GM23248 (cell line): Measurements from ENCODE around the gene DDX10. TPM values are rescaled to one million over a fixed set of nuclear protein-coding genes. Genes with fewer than 3 reads are reported as not detected.

Experiments
- DNase-seq: peaks from one replicate; pipeline ENCODE4 v3.0.0-alpha.2; 2015
- H2AFZ ChIP-seq: fragments of 200-600 bp; sonication (generic); 2 replicates; pipeline ENCODE4 v1.6.1; 2016; ENCODE audit warnings: antibody characterized with exemption
- H3F3A ChIP-seq: fragments of 200-600 bp; sonication (generic); 2 replicates; pipeline ENCODE4 v1.6.1; 2016; ENCODE audit warnings: mild to moderate bottlenecking, antibody characterized with exemption, mixed run types; ENCODE audit not compliant: insufficient read depth
- H3K27ac ChIP-seq: fragments of 200-600 bp; sonication (generic); 2 replicates; pipeline ENCODE4 v1.5.1; 2016; ENCODE audit warnings: mild to moderate bottlenecking
- H3K27me3 ChIP-seq: fragments of 200-600 bp; sonication (generic); replicated peaks from 2 replicates; pipeline ENCODE4 v1.6.1; 2016; ENCODE audit warnings: mild to moderate bottlenecking; ENCODE audit not compliant: insufficient read depth
- H3K36me3 ChIP-seq: fragments of 200-600 bp; sonication (generic); 2 replicates; pipeline ENCODE4 v1.6.1; 2016; ENCODE audit warnings: low read depth, mild to moderate bottlenecking
- H3K4me1 ChIP-seq: fragments of 200-600 bp; sonication (generic); 2 replicates; pipeline ENCODE4 v1.6.1; 2016; ENCODE audit warnings: mild to moderate bottlenecking; ENCODE audit not compliant: insufficient read depth
- H3K4me2 ChIP-seq: fragments of 200-600 bp; sonication (generic); one replicate; pipeline ENCODE4 v1.6.1; 2016; ENCODE audit warnings: mild to moderate bottlenecking; ENCODE audit not compliant: unreplicated experiment
- H3K4me3 ChIP-seq: fragments of 200-600 bp; sonication (generic); 2 replicates; pipeline ENCODE4 v1.5.1; 2016; ENCODE audit warnings: mild to moderate bottlenecking
- H3K79me2 ChIP-seq: fragments of 200-600 bp; sonication (generic); 2 replicates; pipeline ENCODE4 v1.6.1; 2016; ENCODE audit warnings: mild to moderate bottlenecking; ENCODE audit not compliant: insufficient read depth
- H3K9ac ChIP-seq: fragments of 200-600 bp; sonication (generic); 2 replicates; pipeline ENCODE4 v1.6.1; 2016; ENCODE audit warnings: mild to moderate bottlenecking
- H3K9me2 ChIP-seq: fragments of 200-600 bp; sonication (generic); 2 replicates; pipeline ENCODE4 v1.6.1; 2016; ENCODE audit warnings: mixed run types, mild to moderate bottlenecking, moderate library complexity; ENCODE audit not compliant: insufficient read depth
- H3K9me3 ChIP-seq: fragments of 200-600 bp; sonication (generic); one replicate; pipeline ENCODE4 v1.6.1; 2017; ENCODE audit warnings: low read depth
- H4K20me1 ChIP-seq: fragments of 200-600 bp; sonication (generic); 2 replicates; pipeline ENCODE4 v1.6.0; 2016; ENCODE audit not compliant: insufficient read depth
- EZH2 ChIP-seq: fragments of 200-600 bp; sonication (generic); IDR thresholded peaks from 2 replicates; pipeline ENCODE4 v1.6.1; 2018; ENCODE audit warnings: antibody characterized with exemption, mild to moderate bottlenecking; ENCODE audit not compliant: insufficient read depth, poor library complexity, severe bottlenecking
- EZH2phosphoT487 ChIP-seq: fragments of 200-600 bp; sonication (generic); IDR thresholded peaks from 2 replicates; pipeline ENCODE4 v1.6.1; 2018; ENCODE audit warnings: antibody characterized with exemption, moderate library complexity, mild to moderate bottlenecking, low read depth; ENCODE audit not compliant: insufficient read depth
- WGBS, 2 experiments: methylation state at CpG; one replicate each; pipeline ENCODE4 v1.1.6; 2015 to 2017; ENCODE audit warnings: low lambda C conversion rate in 2 of 2, low coverage in 1 of 2; ENCODE audit errors: missing lambda C conversion rate in 2 of 2; 5-methylcytosine and 5-hydroxymethylcytosine counted together
- in situ Hi-C: fragments of 300-500 bp; cut with MboI; formaldehyde crosslinking; loops from 2 replicates; pipeline ENCODE4 v1.15.0; 2020
- polyA plus RNA-seq: library from polyadenylated mRNA; unstranded; fragments of >200 nt; fragmentation: Nextera tagmentation; extraction: Ambion mirVana; gene quantifications from 2 replicates; pipeline ENCODE4 v1.2.1, GENCODE V29; 2016
- total RNA-seq: library from RNA; depleted of rRNA; stranded (reverse); fragments of >200 nt; shearing (Covaris generic); gene quantifications from 2 replicates; pipeline ENCODE4 v1.2.3, GENCODE V29; 2014

Gene DDX10
- total and polyA plus RNA-seq, 2 experiments from 2014 or later: 23.6 to 31.2 TPM

DNA sequence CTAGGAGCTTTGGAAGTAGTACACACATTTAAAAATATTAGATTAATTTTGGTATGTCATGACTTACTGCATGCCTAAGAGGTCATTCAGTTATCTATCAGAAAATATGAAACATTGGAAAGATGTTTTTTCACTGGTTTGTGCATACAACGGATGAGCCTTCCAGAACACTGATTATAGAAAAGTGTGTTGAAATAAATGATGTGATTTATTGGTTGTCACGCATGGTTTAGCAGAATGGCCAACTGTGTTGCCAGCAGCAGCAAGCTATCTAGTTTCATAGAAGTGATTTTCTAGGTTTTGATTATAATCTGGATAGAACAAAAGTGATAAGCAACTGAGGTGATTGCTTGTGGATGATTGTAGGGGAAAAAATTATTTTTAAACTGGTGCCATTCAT, 53.6 kb downstream of the DDX10 start:
- Histone ChIP-seq H3K4me2 (no peak overlapping the region), H3K4me3 (no peak overlapping the region), H3K27me3 (no peaks in the 10 kb centered on the region), H3K4me1 (no peaks in the 10 kb centered on the region; the same call in 1 of the 2 replicates), H3K9ac (no peak overlapping the region), H3K9me2 (no peaks in the 10 kb centered on the region), H3K9me3 (no peaks in the 10 kb centered on the region), H4K20me1 (no peaks in the 10 kb centered on the region), H2AFZ (no peak overlapping the region), H3K36me3 (peaks cover 6% of the 10 kb centered on the region), H3K27ac (no peak overlapping the region), H3F3A (peaks cover 2% of the 10 kb centered on the region; the same call in 1 of the 2 replicates), H3K79me2 (peaks cover 5% of the 10 kb centered on the region; the same call in 1 of the 2 replicates)
- WGBS, 2 experiments: 53 to 59% methylated on average over 2 of the region's 2 CpGs
- DNase-seq: no peak
- TF ChIP-seq EZH2phosphoT487 (no peak), EZH2 (no peak)
- in situ Hi-C loops: loop anchor here (25.0 kb wide), 2 partner anchors 969 to 1219 kb away; no protein-coding TSS in a partner anchor

DNA sequence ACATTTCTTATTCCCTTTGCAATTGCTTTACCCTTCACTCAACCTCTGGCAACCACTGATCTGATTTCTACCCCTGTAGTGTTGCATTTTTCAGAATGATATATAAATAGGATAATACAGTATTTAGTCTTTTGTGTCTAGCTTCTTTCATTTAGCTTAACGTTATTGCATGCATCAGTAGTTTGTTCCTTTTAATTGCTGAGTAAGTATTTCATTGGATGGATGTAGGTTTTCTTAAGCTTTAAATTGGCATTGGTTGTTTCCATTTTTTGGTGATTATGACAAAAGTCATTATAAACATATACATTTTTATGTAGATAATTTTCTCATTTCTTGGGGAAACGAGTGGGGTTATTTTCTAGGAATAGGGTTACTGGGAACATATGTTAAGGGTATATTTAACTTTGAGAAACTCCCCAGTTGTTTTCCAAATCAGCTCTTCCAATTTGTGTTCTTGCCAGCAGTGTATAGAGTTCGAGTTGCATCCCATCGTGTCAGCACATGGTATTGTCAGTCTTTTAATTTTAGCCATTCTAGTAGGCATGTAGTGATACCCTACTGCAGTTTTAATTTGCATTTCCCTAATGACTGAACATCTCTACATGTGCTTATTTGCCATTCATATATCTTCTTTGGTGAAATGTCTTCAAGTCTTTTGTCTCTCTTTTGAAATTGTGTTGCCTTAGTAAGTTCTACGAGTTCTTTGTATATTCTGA, 60.3 kb downstream of the DDX10 start:
- no peaks in the 10 kb centered on the region for H3K27me3 ChIP-seq
- TF ChIP-seq EZH2phosphoT487 (no peak), EZH2 (no peak)
- in situ Hi-C loops: loop anchor here (25.0 kb wide), 2 partner anchors 962 to 1212 kb away; no protein-coding TSS in a partner anchor
- no peak for DNase-seq
- 75 to 97% methylated on average over 4 to 5 of the region's 5 CpGs for WGBS, 2 experiments
- H3K79me2 ChIP-seq: peaks cover 32% of the 10 kb centered on the region
- H3K36me3 ChIP-seq: peaks cover 17% of the 10 kb centered on the region
- H3K9ac ChIP-seq: no peak overlapping the region
- H3F3A ChIP-seq: no peaks in the 10 kb centered on the region
- peaks cover 4% of the 10 kb centered on the region for H3K9me3 ChIP-seq
- no peaks in the 10 kb centered on the region for H3K4me1 ChIP-seq
- H3K4me3 ChIP-seq: no peak overlapping the region
- no peaks in the 10 kb centered on the region for H4K20me1 ChIP-seq
- no peak overlapping the region for H3K4me2 ChIP-seq
- no peak overlapping the region for H3K27ac ChIP-seq
- H2AFZ ChIP-seq: no peak overlapping the region
- no peaks in the 10 kb centered on the region for H3K9me2 ChIP-seq

GRCh38 chr11:108726077-108726800, 61.4 kb downstream of the DDX10 start:
- Histone ChIP-seq H3K27ac (no peak overlapping the region), H3K9ac (no peak overlapping the region), H3K9me2 (no peaks in the 10 kb centered on the region), H3K79me2 (peaks cover 32% of the 10 kb centered on the region), H3K4me2 (no peak overlapping the region), H2AFZ (no peak overlapping the region), H3F3A (no peaks in the 10 kb centered on the region), H3K9me3 (peaks cover 4% of the 10 kb centered on the region), H3K27me3 (no peaks in the 10 kb centered on the region), H3K36me3 (peaks cover 17% of the 10 kb centered on the region), H3K4me3 (no peak overlapping the region), H4K20me1 (no peaks in the 10 kb centered on the region), H3K4me1 (no peaks in the 10 kb centered on the region)
- 91 to 96% methylated on average over 4 of the region's 4 CpGs for WGBS, 2 experiments
- no peak for DNase-seq
- in situ Hi-C loops: no loop called here
- TF ChIP-seq EZH2: no peak

GRCh38 chr11:108727665-108728064, 62.8 kb downstream of the DDX10 start:
- no peaks in the 10 kb centered on the region for H3F3A ChIP-seq
- H3K36me3 ChIP-seq: peaks cover 17% of the 10 kb centered on the region
- no peak overlapping the region for H2AFZ ChIP-seq
- H3K27me3 ChIP-seq: no peaks in the 10 kb centered on the region
- no peak overlapping the region for H3K4me2 ChIP-seq
- H3K27ac ChIP-seq: no peak overlapping the region
- TF ChIP-seq EZH2 (no peak), EZH2phosphoT487 (no peak)
- no peaks in the 10 kb centered on the region for H3K9me2 ChIP-seq
- H3K9me3 ChIP-seq: peaks cover 4% of the 10 kb centered on the region
- H4K20me1 ChIP-seq: no peaks in the 10 kb centered on the region
- in situ Hi-C loops: no loop called here
- H3K79me2 ChIP-seq: peaks cover 32% of the 10 kb centered on the region
- 87 to 88% methylated on average over 3 of the region's 3 CpGs for WGBS, 2 experiments
- no peak for DNase-seq
- no peak overlapping the region for H3K9ac ChIP-seq
- H3K4me3 ChIP-seq: no peak overlapping the region
- H3K4me1 ChIP-seq: no peaks in the 10 kb centered on the region
